ENCODE data around the gene SUN1.

DNA sequence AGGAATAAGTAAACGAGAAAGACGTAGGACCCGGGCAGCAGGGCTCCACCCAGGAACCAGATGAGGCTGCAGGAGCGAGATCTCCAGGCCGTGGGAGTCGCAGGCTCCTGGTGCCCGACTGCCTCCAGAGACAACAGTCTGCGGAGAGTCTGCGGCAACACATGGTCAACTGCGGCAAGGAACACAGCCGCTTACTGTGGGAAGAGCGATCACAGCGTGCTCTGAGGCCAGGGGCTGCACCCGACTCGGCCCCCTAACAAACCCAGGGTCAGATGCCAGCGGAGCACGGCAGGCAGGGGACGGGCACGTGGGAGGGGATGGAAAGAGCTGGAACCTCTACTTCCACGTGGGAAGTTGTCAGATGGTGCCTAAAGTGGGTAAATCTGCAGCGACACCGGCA, 70.7 kb downstream of the SUN1 start:
- TF ChIP-seq POLR2AphosphoS5 (IDR thresholded peaks at IDR 0.05; ENCODE audit: low read depth, low read length): no peak
- no peak for TF ChIP-seq POLR2A (IDR thresholded peaks at IDR 0.05; ENCODE audit: low read depth, low read length)
- no peak for TF ChIP-seq PAX5 (IDR thresholded peaks at IDR 0.05; ENCODE audit: insufficient read depth, low read length, severe bottlenecking)
